Ishikawa (cell line): ENCODE measurements around the gene GPLD1.

Source experiments
- CEBPB ChIP-seq: IDR thresholded peaks from 2 replicates; pipeline ENCODE4 v1.6.1; 2012
- EP300 ChIP-seq: IDR thresholded peaks from 2 replicates; pipeline ENCODE4 v1.6.1; 2012; ENCODE audit warnings: borderline replicate concordance
- FOXM1 ChIP-seq: IDR thresholded peaks from 2 replicates; pipeline ENCODE4 v1.6.1; 2012; ENCODE audit warnings: low read depth, borderline replicate concordance
- MAX ChIP-seq: IDR thresholded peaks from 2 replicates; pipeline ENCODE4 v1.6.1; 2012
- RAD21 ChIP-seq: IDR thresholded peaks from 2 replicates; pipeline ENCODE4 v1.6.1; 2012; ENCODE audit warnings: low read depth
- REST ChIP-seq: IDR thresholded peaks from 2 replicates; pipeline ENCODE4 v1.6.1; 2012; ENCODE audit warnings: low read depth, mild to moderate bottlenecking
- TAF1 ChIP-seq: IDR thresholded peaks from 2 replicates; pipeline ENCODE4 v1.6.1; 2012; ENCODE audit warnings: low read depth, mild to moderate bottlenecking
- TCF12 ChIP-seq: IDR thresholded peaks from 2 replicates; pipeline ENCODE4 v1.6.1; 2012; ENCODE audit warnings: low read depth
- TEAD4 ChIP-seq: IDR thresholded peaks from 2 replicates; pipeline ENCODE4 v1.6.1; 2012
- USF1 ChIP-seq: IDR thresholded peaks from 2 replicates; pipeline ENCODE4 v1.6.1; 2012
- YY1 ChIP-seq: IDR thresholded peaks from 2 replicates; pipeline ENCODE4 v1.6.1; 2012; ENCODE audit warnings: low read depth
- ZBTB7A ChIP-seq: IDR thresholded peaks from 2 replicates; pipeline ENCODE4 v1.6.1; 2012; ENCODE audit warnings: low read depth

GRCh38 chr6:24448396-24448795, 41.0 kb downstream of the GPLD1 start:
- TF ChIP-seq ZBTB7A, result no peak
- TF ChIP-seq YY1, result no peak
- no peak for TF ChIP-seq MAX
- no peak for TF ChIP-seq RAD21
- no peak for TF ChIP-seq TAF1
- TF ChIP-seq FOXM1, result no peak
- TF ChIP-seq CEBPB, result no peak
- no peak for TF ChIP-seq USF1
- TF ChIP-seq REST, result no peak
- no peak for TF ChIP-seq EP300
- TF ChIP-seq TEAD4, result no peak
- no peak for TF ChIP-seq TCF12
